ENCODE results near the gene ZCCHC3.
"Not testable (repeated sequence)": the region's sequence is repeated elsewhere in the genome, so short reads cannot be mapped to it uniquely, and the experiment has no call there.

DNA sequence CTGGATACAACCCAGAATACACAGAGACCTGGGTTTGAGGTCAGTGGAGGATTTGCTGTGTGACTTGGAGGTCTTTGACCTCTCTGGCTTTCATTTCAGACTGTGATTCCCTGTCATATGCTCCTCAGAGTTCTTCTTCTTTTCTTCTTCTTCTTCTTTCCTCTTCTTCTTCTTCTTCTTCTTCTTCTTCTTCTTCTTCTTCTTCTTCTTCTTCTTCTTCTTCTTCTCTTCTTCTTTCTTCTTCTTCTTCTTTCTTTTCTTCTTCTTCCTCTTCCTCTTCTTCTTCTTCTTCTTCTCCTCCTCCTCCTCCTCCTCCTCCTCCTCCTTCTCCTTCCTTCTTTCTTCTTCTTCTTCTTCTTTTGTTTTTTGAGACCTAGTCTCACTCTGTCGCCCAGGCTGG, 38.7 kb downstream of the ZCCHC3 start:
- TF ChIP-seq, protein P1, sequence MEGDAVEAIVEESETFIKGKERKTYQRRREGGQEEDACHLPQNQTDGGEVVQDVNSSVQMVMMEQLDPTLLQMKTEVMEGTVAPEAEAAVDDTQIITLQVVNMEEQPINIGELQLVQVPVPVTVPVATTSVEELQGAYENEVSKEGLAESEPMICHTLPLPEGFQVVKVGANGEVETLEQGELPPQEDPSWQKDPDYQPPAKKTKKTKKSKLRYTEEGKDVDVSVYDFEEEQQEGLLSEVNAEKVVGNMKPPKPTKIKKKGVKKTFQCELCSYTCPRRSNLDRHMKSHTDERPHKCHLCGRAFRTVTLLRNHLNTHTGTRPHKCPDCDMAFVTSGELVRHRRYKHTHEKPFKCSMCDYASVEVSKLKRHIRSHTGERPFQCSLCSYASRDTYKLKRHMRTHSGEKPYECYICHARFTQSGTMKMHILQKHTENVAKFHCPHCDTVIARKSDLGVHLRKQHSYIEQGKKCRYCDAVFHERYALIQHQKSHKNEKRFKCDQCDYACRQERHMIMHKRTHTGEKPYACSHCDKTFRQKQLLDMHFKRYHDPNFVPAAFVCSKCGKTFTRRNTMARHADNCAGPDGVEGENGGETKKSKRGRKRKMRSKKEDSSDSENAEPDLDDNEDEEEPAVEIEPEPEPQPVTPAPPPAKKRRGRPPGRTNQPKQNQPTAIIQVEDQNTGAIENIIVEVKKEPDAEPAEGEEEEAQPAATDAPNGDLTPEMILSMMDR (IDR thresholded peaks at IDR 0.05), result not testable (repeated sequence)
- TF ChIP-seq POLR2A (IDR thresholded peaks at IDR 0.05), result not testable (repeated sequence)

All from testis (tissue), 2 donors.